SH-SY5Y (cell line): ENCODE data around the gene SLC6A12.

Source experiments
- GATA2 ChIP-seq: IDR thresholded peaks from 2 replicates; pipeline ENCODE4 v1.6.1; 2011; ENCODE audit warnings: mild to moderate bottlenecking, low read depth, low read length
- GATA3 ChIP-seq: IDR thresholded peaks from 2 replicates; pipeline ENCODE4 v1.6.1; 2011; ENCODE audit warnings: low read depth, mild to moderate bottlenecking, low read length, moderate library complexity

DNA sequence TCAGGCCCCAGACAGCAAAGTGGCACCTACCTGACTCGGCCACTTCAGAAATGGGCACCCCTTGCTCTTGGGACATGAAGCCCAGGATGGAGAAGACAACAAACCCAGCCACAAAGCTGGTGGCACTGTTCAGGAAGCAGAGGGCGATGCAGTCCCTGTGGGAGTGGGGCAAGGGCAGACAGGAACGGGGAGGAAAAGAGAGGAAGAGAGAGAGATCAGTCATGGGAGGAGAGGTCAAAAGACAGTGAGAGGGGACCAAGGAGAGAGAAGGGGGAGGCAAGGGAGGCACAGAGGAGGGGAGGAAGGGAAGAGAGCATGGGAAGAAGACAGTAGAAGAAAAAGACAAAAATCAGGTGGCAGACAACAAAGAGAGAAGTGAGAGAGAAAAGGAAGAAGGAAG lies 16.6 kb downstream of the SLC6A12 start:
- no peak for TF ChIP-seq GATA3
- TF ChIP-seq GATA2 = no peak
